Type B pancreatic cell (in vitro differentiated cells): ENCODE data around the gene VRK2. TPM values are rescaled to one million over a fixed set of nuclear protein-coding genes. Genes with fewer than 3 reads are reported as not detected.

Experiments
- DNase-seq: peaks from one replicate; pipeline ENCODE4 v3.0.0; 2021; ENCODE audit warnings: mixed read lengths; ENCODE audit not compliant: unreplicated experiment; ENCODE audit errors: extremely low spot score
- H3K27ac Mint-ChIP-seq: 2 replicates; pipeline ENCODE4 v1.8.0; 2021; ENCODE audit warnings: mild to moderate bottlenecking, mixed read lengths
- H3K27me3 Mint-ChIP-seq: 2 replicates; pipeline ENCODE4 v1.8.0; 2021; ENCODE audit warnings: mixed read lengths
- H3K36me3 Mint-ChIP-seq: 2 replicates; pipeline ENCODE4 v1.8.0; 2021; ENCODE audit warnings: mixed read lengths
- H3K4me1 Mint-ChIP-seq: one replicate; pipeline ENCODE4 v1.8.0; 2021; ENCODE audit warnings: mixed read lengths; ENCODE audit not compliant: unreplicated experiment
- H3K4me3 Mint-ChIP-seq: 2 replicates; pipeline ENCODE4 v1.8.0; 2021; ENCODE audit warnings: mild to moderate bottlenecking, mixed read lengths
- H3K9me3 Mint-ChIP-seq: 2 replicates; pipeline ENCODE4 v1.8.0; 2021; ENCODE audit warnings: mixed read lengths
- CTCF ChIP-seq: fragments of 200-600 bp; sonication (generic); conservative IDR thresholded peaks from 2 replicates; pipeline ENCODE4 v1.5.0; 2021; ENCODE audit warnings: antibody characterized with exemption, mild to moderate bottlenecking
- total RNA-seq: library from RNA; stranded (reverse); gene quantifications from 2 replicates; pipeline ENCODE4 v1.2.1, GENCODE V29; 2021; ENCODE audit warnings: low replicate concordance

VRK2 gene
- total RNA-seq, 1 donor from 2014 or later: 17.7 TPM

- Mint-ChIP-seq H3K27ac (no peak overlapping the region), H3K36me3 (peaks cover 11% of the 10 kb centered on the region), H3K9me3 (no peaks in the 10 kb centered on the region), H3K27me3 (no peaks in the 10 kb centered on the region), H3K4me3 (no peak overlapping the region), H3K4me1 (no peaks in the 10 kb centered on the region)
- no peak for DNase-seq
- no peak for TF ChIP-seq CTCF
These were observed 17.0 kb downstream of the VRK2 start for GRCh38 chr2:58063641-58064040.

- Mint-ChIP-seq H3K4me1 (no peaks in the 10 kb centered on the region), H3K9me3 (no peaks in the 10 kb centered on the region), H3K27ac (no peak overlapping the region), H3K27me3 (no peaks in the 10 kb centered on the region), H3K36me3 (peaks cover 11% of the 10 kb centered on the region), H3K4me3 (no peak overlapping the region)
- DNase-seq: no peak
- TF ChIP-seq CTCF: no peak
These were observed 17.5 kb downstream of the VRK2 start for GRCh38 chr2:58064086-58064485.

GRCh38 chr2:58065248-58065647, 18.6 kb downstream of the VRK2 start:
- Mint-ChIP-seq H3K9me3 (peaks cover 1% of the 10 kb centered on the region), H3K27me3 (no peaks in the 10 kb centered on the region), H3K4me1 (no peaks in the 10 kb centered on the region), H3K4me3 (no peak overlapping the region), H3K27ac (no peak overlapping the region), H3K36me3 (peaks cover 11% of the 10 kb centered on the region)
- no peak for DNase-seq
- no peak for TF ChIP-seq CTCF

- Mint-ChIP-seq H3K4me1 (no peaks in the 10 kb centered on the region), H3K27me3 (no peaks in the 10 kb centered on the region), H3K9me3 (peaks cover 5% of the 10 kb centered on the region), H3K36me3 (peaks cover 11% of the 10 kb centered on the region), H3K4me3 (no peak overlapping the region), H3K27ac (no peak overlapping the region)
- no peak for DNase-seq
- no peak for TF ChIP-seq CTCF
These were observed 20.4 kb downstream of the VRK2 start for GRCh38 chr2:58067001-58067400.

GRCh38 chr2:58070765-58071164, 24.2 kb downstream of the VRK2 start:
- Mint-ChIP-seq H3K9me3 (peaks cover 5% of the 10 kb centered on the region), H3K36me3 (peaks cover 12% of the 10 kb centered on the region), H3K27me3 (no peaks in the 10 kb centered on the region), H3K4me3 (no peak overlapping the region), H3K27ac (no peak overlapping the region), H3K4me1 (no peaks in the 10 kb centered on the region)
- no peak for TF ChIP-seq CTCF
- no peak for DNase-seq

GRCh38 chr2:58072102-58072501, 25.5 kb downstream of the VRK2 start:
- Mint-ChIP-seq H3K36me3 (peaks cover 12% of the 10 kb centered on the region), H3K4me1 (no peaks in the 10 kb centered on the region), H3K27ac (no peak overlapping the region), H3K4me3 (no peak overlapping the region), H3K9me3 (peaks cover 5% of the 10 kb centered on the region), H3K27me3 (no peaks in the 10 kb centered on the region)
- DNase-seq: no peak
- no peak for TF ChIP-seq CTCF
